Gastroesophageal sphincter (tissue), 4 donors: ENCODE data around the gene ZNF106. TPM values are rescaled to one million over a fixed set of nuclear protein-coding genes. Genes with fewer than 3 reads are reported as not detected.

Source experiments
- ATAC-seq: fragments of 150-250 bp; one replicate; pipeline ENCODE4 v1.9.1; 2016; ENCODE audit warnings: mild to moderate bottlenecking, moderate library complexity
- H3K27ac ChIP-seq, 4 donors: fragments of 200-600 bp; sonication (generic) in 3 of 4; 1 replicate in 3 of 4; 2 replicates in 1 of 4; pipeline ENCODE4 v1.5.1; 2016 to 2019
- H3K27me3 ChIP-seq: fragments of 200-600 bp; sonication (generic); one replicate; pipeline ENCODE4 v1.5.1; 2019
- H3K36me3 ChIP-seq, 2 donors: fragments of 200-600 bp; sonication (generic); one replicate each; pipeline ENCODE4 v1.5.1; 2019; ENCODE audit warnings: control low read depth in 1 of 2
- H3K4me1 ChIP-seq, 3 donors: fragments of 200-600 bp; sonication (generic); 1 replicate in 2 of 3; 2 replicates in 1 of 3; pipeline ENCODE4 v1.5.1; 2016 to 2019; ENCODE audit warnings: control low read depth in 2 of 3
- H3K4me3 ChIP-seq, 2 donors: fragments of 200-600 bp; sonication (generic); one replicate each; pipeline ENCODE4 v1.5.1; 2019; ENCODE audit warnings: mild to moderate bottlenecking in 1 of 2, moderate library complexity in 1 of 2
- H3K9me3 ChIP-seq, 3 donors: fragments of 200-600 bp; sonication (generic); one replicate each; pipeline ENCODE4 v1.5.1; 2017 to 2019; ENCODE audit warnings: control low read depth in 2 of 3
- CTCF ChIP-seq, 4 experiments: fragments of 200-600 bp in 2 of 4; fragments of 450-650 bp in 2 of 4; sonication (generic) in 1 of 4; IDR thresholded peaks; one replicate each; pipeline ENCODE4 v1.5.1; 2017 to 2019; ENCODE audit warnings: antibody characterized with exemption in 4 of 4, mild to moderate bottlenecking in 2 of 4, moderate library complexity in 2 of 4
- EP300 ChIP-seq: sonication (generic); formaldehyde crosslinking; IDR thresholded peaks from one replicate; pipeline ENCODE4 v1.6.1; 2017; ENCODE audit warnings: antibody characterized with exemption, mild to moderate bottlenecking
- POLR2A ChIP-seq, 2 donors: fragments of 450-650 bp; IDR thresholded peaks; one replicate each; pipeline ENCODE4 v1.6.1; 2017; ENCODE audit warnings: antibody characterized with exemption in 2 of 2, mild to moderate bottlenecking in 2 of 2, moderate library complexity in 1 of 2
- POLR2AphosphoS5 ChIP-seq: sonication (generic); formaldehyde crosslinking; IDR thresholded peaks from one replicate; pipeline ENCODE4 v1.6.1; 2017; ENCODE audit warnings: antibody characterized with exemption
- WGBS, 2 donors: methylation state at CpG; one replicate each; pipeline ENCODE4 v1.1.5; 2018; ENCODE audit warnings: low coverage in 1 of 2; 5-methylcytosine and 5-hydroxymethylcytosine counted together
- total RNA-seq, 4 donors: library from RNA; depleted of rRNA; stranded (reverse); fragments of >200 nt; gene quantifications; one replicate each; pipeline ENCODE4 v1.1.0, GENCODE V29; 2016

Gene ZNF106
- total RNA-seq, 4 donors from 2014 or later: 118 to 592 (median 369) TPM

GRCh38 chr15:42510258-42511006, 19.5 kb upstream of the ZNF106 start:
- Histone ChIP-seq H3K9me3 (no peaks in the 10 kb centered on the region), H3K36me3 (peaks cover 0 to 24% of the 10 kb centered on the region in 2 donors), H3K27ac (peak overlapping the region in 3 of 4 donors; percentile 23 to 41 (median 31)), H3K4me1 (peaks cover 5 to 35% (median 7%) of the 10 kb centered on the region in 3 donors), H3K27me3 (no peaks in the 10 kb centered on the region), H3K4me3 (no peak overlapping the region)
- TF ChIP-seq POLR2A (IDR thresholded peaks at IDR 0.05) (no peak), CTCF (IDR thresholded peaks at IDR 0.05) (no peak), EP300 (no peak), POLR2AphosphoS5 (no peak)
- WGBS, 2 donors: 79 to 88% methylated on average over 3 to 4 of the region's 4 CpGs
- ATAC-seq: no peak

GRCh38 chr15:42508263-42508690, 17.3 kb upstream of the ZNF106 start:
- peaks cover 0 to 3% of the 10 kb centered on the region in 2 donors for H3K36me3 ChIP-seq
- no peak for TF ChIP-seq POLR2A (IDR thresholded peaks at IDR 0.05)
- TF ChIP-seq CTCF (IDR thresholded peaks at IDR 0.05): peak in 1 of 4 experiments; percentile 9
- peak overlapping the region in 2 of 4 donors; percentile 42 to 55 for H3K27ac ChIP-seq
- 33 to 35% methylated on average over 5 to 9 of the region's 9 CpGs for WGBS, 2 donors
- H3K4me1 ChIP-seq: peaks cover 5 to 46% (median 7%) of the 10 kb centered on the region in 3 donors
- no peaks in the 10 kb centered on the region for H3K9me3 ChIP-seq
- H3K4me3 ChIP-seq: no peak overlapping the region
- H3K27me3 ChIP-seq: no peaks in the 10 kb centered on the region
- peak; percentile 72 for ATAC-seq

- no peaks in the 10 kb centered on the region for H3K36me3 ChIP-seq
- H3K9me3 ChIP-seq: no peaks in the 10 kb centered on the region
- 59 to 71% methylated on average over 4 of the region's 4 CpGs for WGBS, 2 donors
- no peak for ATAC-seq
- TF ChIP-seq CTCF (IDR thresholded peaks at IDR 0.05): no peak
- no peak for TF ChIP-seq POLR2AphosphoS5
- no peak for TF ChIP-seq EP300
- no peak for TF ChIP-seq POLR2A (IDR thresholded peaks at IDR 0.05)
- no peaks in the 10 kb centered on the region for H3K27me3 ChIP-seq
- no peak overlapping the region for H3K4me3 ChIP-seq
- peak overlapping the region in 1 of 4 donors; percentile 55 for H3K27ac ChIP-seq
- H3K4me1 ChIP-seq: peaks cover 5 to 46% (median 7%) of the 10 kb centered on the region in 3 donors
Observed at GRCh38 chr15:42507514-42507913, 16.6 kb upstream of the ZNF106 start.

- no peak for TF ChIP-seq CTCF (IDR thresholded peaks at IDR 0.05)
- TF ChIP-seq POLR2AphosphoS5: no peak
- TF ChIP-seq EP300: no peak
- TF ChIP-seq POLR2A (IDR thresholded peaks at IDR 0.05): no peak
- Histone ChIP-seq H3K4me1 (peaks cover 5 to 60% (median 7%) of the 10 kb centered on the region in 3 donors), H3K27ac (peak overlapping the region in 2 of 4 donors; percentile 16 to 44), H3K4me3 (no peak overlapping the region), H3K27me3 (no peaks in the 10 kb centered on the region), H3K36me3 (no peaks in the 10 kb centered on the region), H3K9me3 (no peaks in the 10 kb centered on the region)
- no peak for ATAC-seq
- 28 to 37% methylated on average over 3 of the region's 3 CpGs for WGBS, 2 donors
Observed at GRCh38 chr15:42504631-42505030, 13.7 kb upstream of the ZNF106 start.

- no peaks in the 10 kb centered on the region for H3K9me3 ChIP-seq
- no peaks in the 10 kb centered on the region for H3K36me3 ChIP-seq
- no peak overlapping the region for H3K4me3 ChIP-seq
- ATAC-seq: no peak
- H3K27me3 ChIP-seq: no peaks in the 10 kb centered on the region
- peaks cover 5 to 66% (median 6%) of the 10 kb centered on the region in 3 donors for H3K4me1 ChIP-seq
- no peak overlapping the region for H3K27ac ChIP-seq
- WGBS, 2 donors: 67 to 100% methylated on average over 1 of the region's 1 CpG
- no peak for TF ChIP-seq POLR2A (IDR thresholded peaks at IDR 0.05)
- no peak for TF ChIP-seq CTCF (IDR thresholded peaks at IDR 0.05)
- no peak for TF ChIP-seq EP300
- no peak for TF ChIP-seq POLR2AphosphoS5
Observed at GRCh38 chr15:42503825-42504224, 12.9 kb upstream of the ZNF106 start.
